ENCODE measurements around the gene SEMA6B.
"Not testable (repeated sequence)": the region's sequence is repeated elsewhere in the genome, so short reads cannot be mapped to it uniquely, and the experiment has no call there.

Gene SEMA6B

DNA sequence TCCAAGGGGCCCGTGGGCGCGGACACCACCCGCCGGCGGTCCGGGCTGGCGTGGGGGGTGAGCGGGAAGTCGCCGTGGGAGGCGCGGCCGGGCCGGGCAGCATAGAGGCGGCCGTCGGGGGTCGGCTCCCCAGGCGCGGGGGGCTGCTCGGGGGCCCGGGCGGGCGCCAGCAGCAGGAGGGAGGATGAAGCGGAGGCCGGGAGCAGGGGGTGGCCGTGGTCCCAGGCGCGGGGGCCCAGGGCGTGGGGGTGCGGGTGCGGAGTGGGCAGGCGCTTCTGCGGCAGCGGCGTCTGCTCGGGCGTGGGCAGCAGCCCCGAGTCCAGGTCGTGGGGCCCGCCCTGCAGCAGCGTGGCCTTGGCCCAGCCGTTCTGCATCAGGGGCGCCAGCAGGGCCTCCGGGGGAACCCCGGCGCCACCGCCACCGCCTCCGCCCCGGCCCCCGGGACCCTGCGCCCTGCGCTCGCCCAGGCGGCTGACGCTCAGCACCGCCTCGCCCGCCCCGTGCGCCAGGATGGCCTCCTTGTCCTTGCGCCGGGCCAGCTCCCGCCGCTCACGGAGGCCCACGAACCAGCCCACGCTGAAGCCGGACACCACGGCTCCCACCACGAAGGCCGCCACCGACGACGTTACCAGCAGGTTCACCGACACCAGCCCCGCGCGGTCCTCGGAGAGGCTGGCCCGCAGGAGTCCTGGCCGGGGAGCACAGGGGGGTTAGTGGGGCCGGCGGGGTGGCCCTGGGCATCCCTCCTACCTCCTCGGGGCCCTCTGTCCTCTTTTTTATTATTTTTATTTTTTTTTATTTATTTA, 15.4 kb downstream of the SEMA6B start:
- DNase-seq (no peak), ATAC-seq (no peak)

DNA sequence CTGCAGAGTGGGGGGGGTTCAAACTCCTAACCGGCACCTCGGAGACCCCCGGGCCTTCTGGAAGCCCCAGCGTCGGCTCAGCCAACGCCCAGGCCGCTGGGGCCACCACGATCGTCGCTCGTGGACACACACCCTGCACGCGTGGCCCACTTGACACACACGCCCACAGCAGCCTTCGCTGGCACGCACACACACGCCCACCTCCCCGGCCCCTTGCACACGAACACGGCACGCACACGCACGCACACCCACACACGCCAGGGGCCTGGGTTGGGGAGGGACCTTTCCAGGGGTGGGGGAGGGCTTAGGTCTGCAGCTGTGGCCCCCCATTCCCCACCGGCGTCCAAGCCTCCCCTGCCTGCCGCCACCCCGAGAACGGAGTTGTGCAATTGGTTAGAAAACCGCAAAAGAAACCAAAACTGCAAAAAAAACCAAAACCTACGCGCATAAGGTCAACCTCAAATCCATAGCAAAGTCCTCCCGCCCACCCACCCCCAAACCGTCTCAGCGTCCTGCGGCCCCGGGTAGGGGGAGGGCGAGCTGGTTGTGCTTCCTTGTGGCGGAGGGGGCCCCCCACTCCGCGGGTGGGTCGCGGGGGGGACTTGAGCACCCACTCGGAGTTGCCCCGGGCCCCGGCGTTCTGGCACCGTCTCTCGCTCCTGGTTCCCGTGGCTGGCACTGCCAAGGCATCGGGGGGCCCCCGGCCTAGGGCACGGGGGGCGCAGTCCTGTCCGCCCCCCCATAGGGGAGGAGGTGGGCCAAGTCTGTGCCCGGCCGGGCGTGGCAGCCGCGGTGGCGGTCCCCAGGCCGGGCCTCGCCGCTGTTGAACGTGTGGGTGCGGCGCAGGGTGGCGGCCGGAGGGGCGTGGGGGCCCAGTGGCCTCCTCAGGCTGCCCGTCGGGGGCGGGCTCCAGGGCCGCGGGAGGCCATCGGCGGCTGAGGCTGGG, 16.3 kb downstream of the SEMA6B start:
- no peak for DNase-seq

DNA sequence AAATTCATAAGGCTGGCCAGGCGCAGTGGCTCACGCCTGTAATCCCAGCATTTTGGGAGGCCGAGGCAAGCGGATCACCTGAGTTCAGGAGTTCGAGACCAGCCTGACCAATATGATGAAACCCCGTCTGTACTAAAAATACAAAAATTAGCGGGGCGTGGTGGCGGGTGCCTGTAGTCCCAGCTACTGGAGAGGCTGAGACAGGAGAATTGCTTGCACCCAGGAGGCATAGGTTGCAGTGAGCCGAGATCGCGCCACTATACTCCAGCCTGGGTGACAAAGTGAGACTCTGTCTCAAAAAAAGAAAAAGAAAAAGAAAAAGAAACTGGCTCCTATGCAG, 17.7 kb downstream of the SEMA6B start:
- ATAC-seq, DNase-seq: not testable (repeated sequence)

More for the DNA sequence above, 16.3 kb downstream of the SEMA6B start:
- no peak for ATAC-seq

DNA sequence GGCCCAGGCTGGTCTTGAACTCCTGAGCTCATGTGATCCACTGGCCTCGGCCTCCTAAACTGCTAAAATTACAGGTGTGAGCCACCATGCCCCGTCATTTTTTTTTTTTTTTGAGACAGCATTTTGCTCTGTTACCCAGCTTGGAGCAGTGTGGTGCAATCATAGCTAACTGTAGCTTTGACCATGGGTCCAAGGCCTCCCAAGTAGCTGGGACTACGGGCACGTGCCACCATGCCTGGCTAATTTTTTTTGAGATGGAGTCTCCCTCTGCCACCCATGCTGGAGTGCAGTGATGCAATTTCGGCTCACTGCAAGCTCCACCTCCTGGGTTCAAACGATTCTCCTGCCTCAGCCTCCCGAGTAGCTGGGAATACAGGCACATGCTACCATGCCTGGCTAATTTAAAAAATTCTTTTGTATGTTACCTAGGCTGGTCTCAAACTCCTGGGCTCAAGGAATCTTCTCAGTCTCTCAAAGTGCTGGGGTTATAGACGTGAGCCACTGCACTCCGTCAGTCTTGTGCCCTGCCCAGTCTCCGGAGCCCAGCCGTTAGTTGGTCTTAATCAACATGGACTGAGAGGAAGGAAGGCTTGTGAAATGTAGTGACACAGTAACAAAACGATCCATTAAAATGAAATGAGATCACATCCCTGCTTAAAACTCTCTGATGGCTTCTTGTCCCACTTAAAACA, 18.2 kb downstream of the SEMA6B start:
- no peak for DNase-seq
- no peak for ATAC-seq

DNA sequence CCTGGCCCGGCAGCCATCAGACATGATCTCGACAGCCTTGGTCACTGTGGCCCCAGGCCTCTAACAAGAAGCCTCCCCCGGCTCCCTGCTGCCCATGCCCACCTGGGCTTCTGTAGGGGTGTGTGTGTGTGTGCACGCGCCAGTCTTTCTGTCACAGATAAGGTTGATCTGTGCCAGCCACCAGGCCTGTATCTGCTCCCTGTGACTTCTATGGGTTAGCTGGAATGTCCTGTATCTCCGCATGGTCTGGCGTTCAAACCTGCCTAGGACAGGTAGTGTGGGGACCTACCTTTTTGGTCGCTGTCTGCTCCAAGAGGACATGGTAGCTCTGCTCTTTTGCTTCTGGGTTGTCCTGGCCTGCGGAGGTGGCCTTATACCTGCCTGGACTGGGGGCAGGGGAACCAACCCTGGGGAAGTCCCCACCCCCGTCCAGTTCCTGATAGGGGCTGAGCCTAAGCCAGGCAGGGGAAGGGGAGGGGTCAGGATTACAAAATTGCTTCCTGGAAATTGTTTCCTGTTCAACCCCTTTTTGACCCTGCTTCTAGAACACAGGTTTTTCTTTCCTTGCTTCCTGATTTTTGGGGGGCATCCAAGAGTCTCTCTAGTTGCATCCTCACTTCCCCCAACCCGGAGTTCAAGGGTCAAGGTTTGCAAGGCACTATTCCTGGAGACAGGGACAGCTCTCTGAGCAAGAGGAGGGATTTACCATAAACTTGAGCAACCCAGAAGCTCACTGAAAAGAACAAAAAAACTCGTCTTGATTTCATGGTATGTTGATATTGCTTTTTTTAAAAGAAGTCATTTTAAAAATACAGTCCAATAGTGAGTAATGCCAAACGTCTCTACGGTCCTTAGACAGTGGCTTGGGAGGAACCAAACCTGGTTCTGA, 19.5 kb downstream of the SEMA6B start, which contains the start of gene LRG1:
Gene LRG1 (minus strand): TSS at position 344 of the 889 bp plus-strand sequence. CDS start 23 bp downstream, at position 321.
- peak; percentile 24 for DNase-seq
- no peak for ATAC-seq

DNA sequence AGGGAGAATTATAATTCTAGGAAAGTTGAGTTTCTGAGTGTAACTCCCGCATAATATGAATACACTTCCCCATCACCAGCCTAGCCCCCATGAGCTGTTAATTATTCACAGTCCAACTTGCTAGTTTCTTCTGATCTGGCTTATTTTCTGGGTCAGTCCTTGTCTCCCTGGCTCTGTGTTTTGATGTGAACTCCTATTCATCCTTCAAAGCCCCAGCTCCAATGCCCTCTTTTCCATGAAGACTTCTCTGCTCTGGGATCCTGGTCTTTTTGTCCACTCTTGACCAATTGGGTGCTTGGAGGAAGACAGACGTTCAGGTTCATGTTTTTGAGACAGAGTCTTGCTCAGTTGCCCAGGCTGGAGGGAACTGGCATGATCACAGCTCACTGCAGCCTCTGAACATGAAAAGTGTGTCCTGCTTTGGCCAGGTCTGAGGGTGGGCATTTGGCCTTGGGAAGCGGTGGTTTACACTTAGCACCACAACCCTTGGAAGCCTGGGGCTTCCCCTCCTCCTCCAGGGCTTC, 20.3 kb downstream of the SEMA6B start:
- ATAC-seq (no peak), DNase-seq (no peak)

DNA sequence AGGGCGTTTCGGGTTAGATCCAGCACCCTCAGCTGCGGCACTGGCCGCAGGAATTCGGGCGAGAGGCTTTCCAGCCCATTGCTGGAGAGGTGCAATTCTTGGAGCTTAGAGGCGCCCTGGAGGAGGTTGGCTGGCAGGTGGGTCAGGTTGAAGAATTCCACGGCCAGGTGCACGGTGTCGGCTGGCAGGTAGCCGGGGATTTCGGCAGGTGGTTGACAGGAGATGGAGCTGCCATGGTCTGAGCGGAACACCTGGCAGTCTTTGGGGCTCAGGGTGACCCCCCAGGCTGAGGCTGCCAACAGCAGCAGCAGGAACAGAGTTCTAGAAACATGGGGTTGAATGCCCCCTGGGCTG, 20.9 kb downstream of the SEMA6B start:
- no peak for ATAC-seq
- DNase-seq, result no peak

DNA sequence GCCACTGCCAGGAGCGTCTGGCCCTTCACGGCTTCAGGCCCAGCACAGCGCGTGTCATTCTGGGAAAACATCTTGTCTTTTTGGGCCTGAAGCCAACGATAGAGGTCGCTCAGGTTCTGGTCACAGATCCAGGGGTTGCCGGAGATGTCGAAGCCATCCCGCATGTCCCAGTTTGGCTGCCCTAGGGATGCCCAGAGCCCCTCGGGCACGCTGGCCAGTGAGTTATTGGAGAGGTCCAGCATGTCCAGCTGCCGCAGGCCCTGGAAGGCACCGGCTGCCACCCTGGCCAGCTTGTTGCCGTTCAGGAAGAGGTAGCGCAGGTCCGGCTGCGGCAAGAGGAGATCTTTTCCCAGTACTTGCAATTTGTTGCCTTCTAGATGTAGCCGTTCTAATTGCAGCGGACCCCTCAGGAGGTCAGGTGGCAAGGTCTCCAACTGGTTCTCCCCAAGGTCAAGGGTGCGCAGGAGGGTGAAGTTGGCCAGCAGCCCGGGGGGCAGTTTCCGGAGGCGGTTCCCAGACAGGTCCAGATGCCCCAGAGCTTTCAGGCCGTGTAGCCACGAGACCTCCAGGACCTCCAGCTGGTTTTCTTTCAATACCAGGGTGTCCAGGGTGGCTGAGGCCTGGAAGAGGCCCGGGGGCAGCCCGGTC, 21.4 kb downstream of the SEMA6B start:
- no peak for ATAC-seq
- no peak for DNase-seq

DNA sequence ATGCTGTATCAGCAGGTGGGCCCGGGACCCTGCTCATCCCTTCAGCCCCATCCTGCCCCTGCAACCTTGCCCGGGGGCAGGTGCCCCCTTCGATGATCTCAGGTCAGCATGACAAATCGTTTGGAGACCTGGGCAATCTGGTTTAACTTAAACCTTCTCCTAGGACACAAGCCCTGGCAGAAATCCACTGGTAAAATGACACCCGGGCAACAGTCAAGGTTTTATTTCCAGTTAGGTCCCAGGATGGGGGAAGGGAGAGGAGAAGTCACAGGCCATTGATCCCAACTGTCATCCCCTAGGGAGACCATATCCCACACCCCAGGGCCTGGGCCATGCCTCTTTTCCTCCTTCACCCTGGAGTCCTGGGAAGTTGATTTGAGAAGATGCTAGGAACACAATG, 22.7 kb downstream of the SEMA6B start:
- DNase-seq, result no peak

DNA sequence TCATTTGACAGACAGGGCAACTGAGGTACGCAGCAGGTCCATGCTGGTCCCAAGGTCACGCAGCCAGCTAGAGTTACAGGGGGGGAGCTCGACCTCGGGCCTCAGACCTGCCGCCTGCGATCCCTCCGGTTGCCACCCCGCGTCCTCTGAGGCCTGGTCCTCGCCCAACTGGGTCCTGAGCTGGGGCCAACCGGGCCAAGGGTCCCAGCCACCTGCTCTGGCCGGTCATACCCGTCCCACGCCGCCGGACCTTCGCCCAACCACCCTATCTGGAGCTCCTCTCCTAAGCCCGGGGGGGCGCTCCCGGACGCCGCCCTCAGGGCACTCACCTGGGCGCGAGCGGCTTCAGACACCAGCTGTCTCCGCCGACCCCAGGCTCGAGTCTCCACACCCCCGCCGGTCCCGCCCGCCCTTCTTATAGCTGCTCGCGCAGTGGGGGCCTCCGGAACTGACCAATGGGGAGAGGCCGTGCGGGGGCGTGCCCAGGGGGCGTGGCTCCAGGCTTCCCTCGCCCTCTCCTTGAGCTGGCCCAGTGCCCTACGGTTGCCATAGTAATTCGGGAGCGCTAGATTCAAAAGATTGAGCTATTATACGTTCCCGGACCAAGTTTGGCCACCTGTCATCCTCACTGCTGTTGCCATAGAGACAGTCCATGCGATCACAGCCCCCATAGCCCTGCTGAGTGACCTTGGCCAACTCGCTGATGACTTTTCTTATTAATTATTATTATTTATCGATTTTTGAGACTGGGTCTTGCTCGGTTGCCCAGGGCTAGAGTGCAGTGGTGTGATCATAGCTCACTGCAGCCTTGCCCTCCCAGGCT, 24.4 kb downstream of the SEMA6B start, which contains the start of gene PLIN5:
Gene PLIN5 (minus strand): TSS at position 389 of the 823 bp plus-strand sequence. CDS start 1,150 bp downstream, outside the sequence.
- DNase-seq (peak; percentile 67), ATAC-seq (peak; percentile 53)

More for the DNA sequence above, 22.7 kb downstream of the SEMA6B start:
- no peak for ATAC-seq

DNA sequence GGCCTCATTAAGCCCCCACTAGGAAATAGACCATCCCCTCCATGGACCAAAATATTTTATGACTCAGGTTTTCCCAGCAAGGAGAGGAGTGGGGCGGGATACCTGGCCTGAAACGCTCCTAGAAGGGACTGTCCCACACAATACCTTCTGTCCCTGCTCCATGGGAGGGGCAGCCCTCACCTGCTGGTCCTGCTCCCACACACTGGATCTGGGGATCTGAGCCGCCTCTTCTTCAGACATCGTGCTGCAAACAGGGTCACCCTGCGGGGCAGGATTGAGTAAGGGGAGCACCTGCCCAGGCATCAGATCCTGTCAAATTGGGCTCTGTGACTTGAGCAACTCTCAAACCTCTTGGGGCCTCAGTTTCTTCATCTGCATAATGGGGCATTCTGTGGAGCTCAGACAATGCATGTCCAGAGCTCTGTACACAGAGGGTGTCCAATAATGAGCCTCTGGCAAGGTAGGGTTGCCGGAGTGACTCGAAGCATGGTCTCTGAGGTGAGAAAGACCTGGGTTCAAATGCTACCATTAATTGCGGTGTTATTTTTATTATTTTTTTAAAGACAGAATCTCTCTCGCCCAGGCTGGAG, 25.6 kb downstream of the SEMA6B start:
- no peak for DNase-seq
- ATAC-seq, result no peak

DNA sequence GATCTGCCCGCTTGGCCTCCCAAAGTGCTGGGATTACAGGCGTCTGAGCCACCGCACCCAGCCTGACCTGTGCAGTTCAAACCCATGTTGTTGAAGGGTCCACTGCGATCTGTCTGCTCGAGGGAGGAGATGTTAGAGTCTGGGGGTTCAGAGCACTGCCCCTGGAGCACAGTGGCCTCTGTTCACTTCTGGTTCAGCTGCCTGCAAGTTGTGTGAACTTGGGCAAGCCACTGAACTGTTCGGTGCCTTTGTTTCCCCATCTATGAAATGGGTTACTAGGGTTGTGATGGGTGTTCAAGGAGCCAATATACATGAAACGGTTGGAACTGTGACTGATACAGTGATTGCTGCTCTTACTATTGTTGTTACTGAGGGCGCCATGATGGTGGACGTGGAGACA, 26.1 kb downstream of the SEMA6B start:
- ATAC-seq (no peak), DNase-seq (no peak)

DNA sequence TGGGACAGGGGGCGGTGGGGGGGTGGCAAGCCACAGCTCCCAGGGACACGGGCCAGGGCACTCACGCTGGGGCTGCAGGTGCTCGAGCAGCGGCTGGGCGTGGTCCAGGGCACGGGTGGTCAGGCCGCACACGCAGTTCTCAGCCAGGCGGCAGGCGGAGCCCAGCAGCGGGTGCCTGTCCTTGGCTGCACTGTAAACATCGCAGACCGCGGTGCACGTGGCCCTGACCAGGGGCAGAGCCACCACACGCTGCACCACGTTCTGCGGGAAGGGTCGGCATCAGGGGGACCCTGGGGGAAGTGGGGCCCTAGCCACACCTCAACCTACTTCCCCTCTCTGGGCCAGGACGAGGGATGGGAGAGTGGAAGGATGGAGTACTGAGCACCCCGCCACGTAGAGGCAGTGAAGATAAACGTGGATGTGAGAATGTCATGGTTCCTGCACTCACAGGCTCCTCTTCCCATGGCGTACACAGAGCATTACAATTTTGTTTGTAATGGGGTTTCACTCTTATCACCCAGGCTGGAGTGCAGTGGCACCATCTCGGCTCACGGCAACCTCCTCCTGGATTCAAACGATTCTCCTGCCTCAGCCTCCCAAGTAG, 27.8 kb downstream of the SEMA6B start:
- DNase-seq, result no peak

DNA sequence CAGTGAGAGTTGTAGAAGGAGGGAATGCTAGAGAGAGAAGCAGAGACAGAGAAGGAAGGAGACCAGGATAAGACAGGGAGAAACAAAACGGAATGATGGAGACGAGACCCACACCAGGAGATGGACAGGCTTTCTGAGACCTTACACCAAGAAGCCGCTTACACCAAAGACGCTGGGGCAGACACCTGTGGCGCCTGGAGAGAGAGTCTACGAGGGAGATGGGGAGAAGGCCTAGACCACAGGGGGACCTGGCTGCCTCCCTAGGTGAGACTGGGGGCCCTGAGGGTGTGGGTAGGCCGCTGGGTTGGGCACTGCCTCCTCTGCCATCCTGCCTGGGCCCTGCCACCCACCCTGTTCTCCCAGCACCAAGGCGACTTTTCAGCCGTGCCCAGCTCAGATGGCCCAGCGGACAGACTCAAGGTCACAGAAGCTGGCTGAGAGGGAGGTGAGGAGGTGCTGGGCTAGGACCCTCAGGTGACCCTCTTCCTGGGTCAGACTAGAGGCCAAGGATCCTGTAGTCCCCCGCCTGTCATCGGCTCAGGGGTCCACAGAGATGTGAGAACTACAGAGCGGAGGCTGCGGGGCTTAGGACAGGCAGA, 29.5 kb downstream of the SEMA6B start:
- DNase-seq (no peak), ATAC-seq (no peak)

More for the DNA sequence above, 27.8 kb downstream of the SEMA6B start:
- peak; percentile 33 for ATAC-seq

DNA sequence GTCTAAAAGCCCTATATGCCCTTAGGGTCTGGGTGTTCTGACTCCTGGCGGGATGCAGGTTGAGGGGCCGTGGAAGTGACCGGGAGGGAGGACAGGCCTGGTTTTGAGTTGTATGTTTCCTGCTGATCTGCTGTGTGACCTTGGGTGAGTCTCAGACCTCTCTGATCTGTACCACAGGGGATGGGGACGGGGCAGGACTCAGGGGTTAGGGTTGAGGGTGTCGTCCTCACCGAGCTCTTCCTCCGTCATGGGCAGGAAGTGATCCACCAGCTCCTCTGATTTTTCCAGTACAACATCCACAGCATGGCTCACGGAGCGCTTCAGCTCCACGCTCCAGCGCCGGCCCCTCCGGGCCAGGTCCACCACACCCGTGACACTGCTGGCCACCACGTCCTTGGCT, 30.6 kb downstream of the SEMA6B start:
- no peak for ATAC-seq
- no peak for DNase-seq

DNA sequence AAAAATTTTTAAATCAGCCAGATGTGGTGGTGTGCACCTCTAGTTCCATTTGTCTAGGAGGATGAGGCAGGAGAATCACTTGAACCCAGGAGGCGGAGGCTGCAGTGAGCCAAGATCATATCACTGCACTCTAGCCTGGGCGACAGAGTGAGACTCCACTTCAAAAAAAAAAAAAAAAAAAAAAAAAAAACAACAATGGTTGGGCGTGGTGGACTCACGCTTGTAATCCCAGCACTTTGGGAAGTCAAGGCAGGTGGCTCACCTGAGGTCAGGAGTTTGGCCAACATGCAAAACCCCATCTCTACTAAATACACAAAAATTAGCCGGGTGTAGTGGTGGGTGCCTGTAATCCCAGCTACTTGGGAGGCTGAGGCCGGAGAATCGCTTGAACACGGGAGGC, 32.1 kb downstream of the SEMA6B start:
- not testable (repeated sequence) for DNase-seq, ATAC-seq

DNA sequence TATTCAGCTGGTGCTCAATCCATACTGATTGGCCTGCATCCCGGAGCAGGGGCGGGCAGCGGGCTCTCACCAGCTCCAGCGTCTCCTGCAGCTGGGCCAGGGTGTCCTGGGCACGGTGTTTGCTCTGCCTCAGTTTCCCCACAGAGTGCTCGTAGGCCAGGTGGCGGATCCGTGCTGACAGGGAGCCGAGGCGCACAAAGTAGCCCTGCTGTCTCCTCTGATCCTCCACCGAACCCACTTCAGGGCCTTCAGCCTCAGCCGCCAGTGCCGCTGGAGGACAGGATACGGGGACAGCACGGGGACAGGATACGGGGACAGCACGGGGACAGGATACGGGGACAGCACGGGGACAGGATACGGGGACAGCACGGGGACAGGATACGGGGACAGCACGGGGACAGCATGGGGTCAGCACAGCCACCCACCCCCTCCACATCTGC, 33.9 kb downstream of the SEMA6B start:
- DNase-seq (no peak), ATAC-seq (no peak)

Data from stimulated activated naive CD8-positive, alpha-beta T cell treated with anti-CD3 and anti-CD28 coated beads, Interleukin-15, Interleukin-2, amounts not matched to agents 100 U/mL and 50 U/mL, for 24 hours (primary cell).